GM12874 (cell line): ENCODE data around the gene DDX31.

Experiments used
- TF ChIP-seq, protein P1 (sequence below): IDR thresholded peaks from 2 replicates; pipeline ENCODE4 v1.5.1; 2011; ENCODE audit warnings: low read depth, mild to moderate bottlenecking, control low read depth, low read length, moderate library complexity; ENCODE audit not compliant: insufficient read depth

Gene DDX31

DNA sequence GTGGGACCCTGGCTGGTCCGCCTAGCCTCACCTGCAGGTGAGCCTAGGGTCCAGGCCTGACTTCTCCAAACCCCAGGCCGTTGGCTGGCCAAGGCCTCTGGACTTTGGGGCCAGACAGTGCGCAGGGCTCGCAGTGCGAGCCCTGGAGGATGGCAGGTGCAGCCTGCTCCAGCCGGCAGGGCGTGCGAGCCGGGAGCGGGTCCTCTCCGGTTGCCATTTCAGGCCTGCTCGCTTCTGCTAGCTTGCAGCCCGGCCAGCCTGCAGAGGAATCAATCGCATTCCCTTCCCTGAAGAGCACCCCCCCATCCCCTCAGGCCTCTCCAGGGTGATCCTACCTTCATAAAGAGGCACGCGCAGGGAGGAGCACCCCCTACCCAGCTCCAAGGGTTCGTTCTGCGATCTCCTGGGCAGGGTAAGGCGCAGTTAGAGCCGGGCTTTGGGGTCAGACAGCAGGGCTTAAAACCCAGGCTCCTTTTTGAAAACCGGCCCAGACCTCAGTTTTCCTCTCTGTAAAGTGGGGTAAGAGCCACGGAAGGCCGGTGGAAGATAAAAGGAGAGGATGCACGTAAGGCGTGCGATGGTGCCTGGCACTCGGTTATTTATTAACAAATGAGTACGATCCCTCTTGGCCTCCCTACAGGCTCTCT, 81.2 kb downstream of the DDX31 start:
- TF ChIP-seq, protein P1, sequence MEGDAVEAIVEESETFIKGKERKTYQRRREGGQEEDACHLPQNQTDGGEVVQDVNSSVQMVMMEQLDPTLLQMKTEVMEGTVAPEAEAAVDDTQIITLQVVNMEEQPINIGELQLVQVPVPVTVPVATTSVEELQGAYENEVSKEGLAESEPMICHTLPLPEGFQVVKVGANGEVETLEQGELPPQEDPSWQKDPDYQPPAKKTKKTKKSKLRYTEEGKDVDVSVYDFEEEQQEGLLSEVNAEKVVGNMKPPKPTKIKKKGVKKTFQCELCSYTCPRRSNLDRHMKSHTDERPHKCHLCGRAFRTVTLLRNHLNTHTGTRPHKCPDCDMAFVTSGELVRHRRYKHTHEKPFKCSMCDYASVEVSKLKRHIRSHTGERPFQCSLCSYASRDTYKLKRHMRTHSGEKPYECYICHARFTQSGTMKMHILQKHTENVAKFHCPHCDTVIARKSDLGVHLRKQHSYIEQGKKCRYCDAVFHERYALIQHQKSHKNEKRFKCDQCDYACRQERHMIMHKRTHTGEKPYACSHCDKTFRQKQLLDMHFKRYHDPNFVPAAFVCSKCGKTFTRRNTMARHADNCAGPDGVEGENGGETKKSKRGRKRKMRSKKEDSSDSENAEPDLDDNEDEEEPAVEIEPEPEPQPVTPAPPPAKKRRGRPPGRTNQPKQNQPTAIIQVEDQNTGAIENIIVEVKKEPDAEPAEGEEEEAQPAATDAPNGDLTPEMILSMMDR = no peak

DNA sequence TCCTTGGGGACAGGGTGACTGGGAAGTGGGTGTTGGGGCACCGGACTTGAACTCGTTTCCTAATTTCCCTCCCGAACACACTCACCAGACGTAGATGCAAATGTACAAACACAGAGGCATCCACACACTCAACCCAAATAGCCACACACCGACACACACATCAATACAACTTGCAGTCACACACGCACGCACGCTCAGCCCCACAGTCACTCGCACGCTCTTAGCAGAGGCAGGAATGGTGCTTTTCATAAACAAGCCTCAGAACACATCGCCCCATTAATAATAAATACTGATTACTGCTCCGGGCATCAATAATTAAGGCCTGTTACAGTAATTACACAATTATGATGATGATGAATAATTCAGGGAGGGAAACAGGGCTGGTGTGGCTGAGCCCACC, 81.7 kb downstream of the DDX31 start:
- TF ChIP-seq, protein P1 = no peak

DNA sequence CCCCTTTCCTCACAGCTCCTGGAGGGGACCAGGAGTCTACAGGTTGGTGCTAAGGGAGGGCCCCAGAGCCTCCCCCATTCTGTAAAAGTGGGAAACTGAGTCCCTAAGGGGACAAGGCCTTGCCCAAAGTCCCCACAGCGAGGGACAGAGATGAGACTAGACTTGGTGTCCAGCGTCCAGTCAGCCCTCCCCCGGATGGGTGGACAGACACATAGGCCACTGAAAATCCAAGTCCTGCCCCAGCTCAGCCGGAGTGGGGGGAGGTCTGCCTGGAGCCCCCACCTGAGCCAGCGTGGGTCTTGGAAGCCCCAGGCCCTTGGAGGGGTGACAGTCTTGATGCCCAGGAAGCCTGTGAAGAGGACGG, 82.2 kb downstream of the DDX31 start:
- TF ChIP-seq, protein P1 = no peak

DNA sequence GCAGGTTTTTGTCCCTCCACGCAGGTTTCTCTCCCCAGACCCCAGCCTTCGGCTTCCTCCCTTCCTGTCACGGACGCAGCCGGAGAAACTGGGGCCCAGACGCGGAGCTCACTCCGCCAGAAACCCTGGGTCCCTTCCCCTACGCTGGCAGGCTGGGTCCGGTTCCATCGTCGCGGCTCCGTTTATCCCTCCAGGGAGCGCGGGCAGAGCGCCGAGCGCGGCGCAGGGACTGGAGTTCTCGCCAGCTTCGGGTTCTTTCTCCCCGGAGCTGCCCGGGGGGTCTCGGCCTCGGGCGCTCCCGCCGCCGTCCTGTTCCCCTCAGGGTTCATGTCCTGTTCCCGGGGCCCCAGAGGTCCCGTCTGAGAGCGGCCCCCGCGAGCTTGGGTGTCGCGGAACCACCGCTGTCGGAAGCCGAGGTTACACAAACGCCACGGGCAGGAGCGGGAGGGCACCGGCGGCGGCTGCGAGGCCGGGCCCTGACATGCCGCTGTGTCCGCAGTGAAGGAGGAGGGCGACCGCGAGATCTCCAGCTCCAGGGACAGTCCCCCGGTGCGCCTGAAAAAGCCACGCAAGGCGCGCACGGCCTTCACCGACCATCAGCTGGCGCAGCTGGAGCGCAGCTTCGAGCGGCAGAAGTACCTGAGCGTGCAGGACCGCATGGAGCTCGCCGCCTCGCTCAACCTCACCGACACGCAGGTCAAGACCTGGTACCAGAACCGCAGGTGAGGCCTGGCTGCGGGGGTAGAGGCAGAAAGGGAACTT, 82.8 kb downstream of the DDX31 start:
- TF ChIP-seq, protein P1 = no peak

DNA sequence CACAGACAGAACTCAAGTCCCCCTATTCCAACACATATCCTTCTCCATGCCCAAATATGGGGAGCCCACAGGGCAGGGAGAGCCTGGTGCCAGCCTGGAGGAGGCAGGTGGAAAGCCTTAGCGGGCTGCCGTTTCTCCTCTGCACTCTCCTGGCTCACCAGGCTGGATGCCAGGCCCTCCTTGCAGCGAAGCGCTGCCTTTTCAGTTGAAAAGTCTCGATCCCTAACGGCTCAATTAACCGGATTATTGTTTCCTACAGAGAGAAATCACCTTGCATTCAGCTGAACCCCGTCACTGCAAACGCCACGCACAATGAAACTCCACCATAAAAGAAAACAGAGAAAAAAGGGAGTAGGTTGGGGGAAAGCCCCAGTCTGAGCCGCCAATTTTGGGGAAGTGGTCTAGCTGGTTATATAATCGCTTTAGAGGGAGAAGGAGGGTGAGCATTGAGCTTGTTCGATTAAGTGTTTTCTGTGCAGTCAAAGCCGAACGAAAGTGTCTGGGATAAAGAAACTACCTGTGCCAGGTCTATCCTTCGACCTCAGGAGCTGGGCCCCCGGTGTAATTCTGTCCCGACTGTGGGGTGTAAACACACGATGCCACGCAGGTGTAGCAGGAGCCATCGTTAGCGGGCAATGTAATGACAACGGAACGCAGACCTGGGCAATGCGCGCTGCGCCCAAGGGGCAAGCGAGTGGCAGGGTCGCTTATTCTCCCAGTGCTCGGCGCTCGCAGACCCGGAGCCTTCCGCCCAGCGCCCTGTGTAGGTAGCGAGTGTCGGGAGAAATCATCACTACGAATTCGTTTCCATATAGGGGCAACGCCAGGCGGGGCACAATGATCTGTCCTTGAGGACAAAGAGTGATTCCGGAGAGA, 83.6 kb downstream of the DDX31 start:
- TF ChIP-seq, protein P1 = no peak

GRCh38 chr9:132584601-132585560, 84.9 kb downstream of the DDX31 start:
- TF ChIP-seq, protein P1 = no peak
